Lower leg skin (tissue), 3 donors: Measurements from ENCODE around the gene DNAH6.

ENCODE experiments used
- POLR2A ChIP-seq, 2 donors: fragments of 450-650 bp; IDR thresholded peaks; one replicate each; pipeline ENCODE4 v1.6.1; 2016 to 2017; ENCODE audit warnings: antibody characterized with exemption in 2 of 2, mild to moderate bottlenecking in 1 of 2, moderate library complexity in 1 of 2
- TF ChIP-seq, protein P1 (sequence below), 3 donors: fragments of 450-650 bp; IDR thresholded peaks; one replicate each; pipeline ENCODE4 v1.5.1; 2016; ENCODE audit warnings: antibody characterized with exemption in 3 of 3, mild to moderate bottlenecking in 3 of 3, moderate library complexity in 2 of 3

DNA sequence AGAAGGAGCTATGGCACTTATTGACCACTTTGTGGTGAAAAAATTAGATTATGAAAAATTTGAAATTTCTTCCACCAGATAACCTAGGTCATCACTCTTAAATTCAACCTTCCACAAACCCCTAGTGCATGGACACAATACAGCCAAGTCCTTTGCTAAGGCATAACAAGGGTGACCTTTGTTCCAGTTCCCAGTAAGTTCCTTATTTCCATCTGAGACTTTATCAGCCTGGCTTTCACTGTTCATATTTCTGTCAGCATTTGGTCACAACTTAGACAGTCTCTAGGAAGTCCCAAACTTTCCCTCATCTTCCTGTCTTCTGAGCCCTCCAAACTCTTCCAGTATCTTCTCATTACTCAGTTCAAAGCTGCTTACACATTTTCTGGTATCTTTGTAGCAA, 232.0 kb downstream of the DNAH6 start:
- TF ChIP-seq, protein P1, sequence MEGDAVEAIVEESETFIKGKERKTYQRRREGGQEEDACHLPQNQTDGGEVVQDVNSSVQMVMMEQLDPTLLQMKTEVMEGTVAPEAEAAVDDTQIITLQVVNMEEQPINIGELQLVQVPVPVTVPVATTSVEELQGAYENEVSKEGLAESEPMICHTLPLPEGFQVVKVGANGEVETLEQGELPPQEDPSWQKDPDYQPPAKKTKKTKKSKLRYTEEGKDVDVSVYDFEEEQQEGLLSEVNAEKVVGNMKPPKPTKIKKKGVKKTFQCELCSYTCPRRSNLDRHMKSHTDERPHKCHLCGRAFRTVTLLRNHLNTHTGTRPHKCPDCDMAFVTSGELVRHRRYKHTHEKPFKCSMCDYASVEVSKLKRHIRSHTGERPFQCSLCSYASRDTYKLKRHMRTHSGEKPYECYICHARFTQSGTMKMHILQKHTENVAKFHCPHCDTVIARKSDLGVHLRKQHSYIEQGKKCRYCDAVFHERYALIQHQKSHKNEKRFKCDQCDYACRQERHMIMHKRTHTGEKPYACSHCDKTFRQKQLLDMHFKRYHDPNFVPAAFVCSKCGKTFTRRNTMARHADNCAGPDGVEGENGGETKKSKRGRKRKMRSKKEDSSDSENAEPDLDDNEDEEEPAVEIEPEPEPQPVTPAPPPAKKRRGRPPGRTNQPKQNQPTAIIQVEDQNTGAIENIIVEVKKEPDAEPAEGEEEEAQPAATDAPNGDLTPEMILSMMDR (IDR thresholded peaks at IDR 0.05): no peak
- TF ChIP-seq POLR2A (IDR thresholded peaks at IDR 0.05): no peak
